GM21515 (cell line): Measurements from ENCODE around the gene MYO1F.
"Not testable (repeated sequence)": the region's sequence is repeated elsewhere in the genome, so short reads cannot be mapped to it uniquely, and the experiment has no call there.

ENCODE experiments used
- ATAC-seq: cut with Tn5 transposase; IDR thresholded peaks from one replicate; pipeline ENCODE4 v1.9.1; 2021; ENCODE audit not compliant: unreplicated experiment

The MYO1F gene

GRCh38 chr19:8567522-8568172 lies 9.6 kb downstream of the MYO1F start:
- ATAC-seq = no peak

- no peak for ATAC-seq
These were observed 10.4 kb downstream of the MYO1F start for GRCh38 chr19:8566855-8567254.

- not testable (repeated sequence) for ATAC-seq
These were observed 12.4 kb downstream of the MYO1F start for GRCh38 chr19:8564866-8565265.

- no peak for ATAC-seq
These were observed 16.0 kb downstream of the MYO1F start for GRCh38 chr19:8561075-8561764.

- no peak for ATAC-seq
These were observed 18.9 kb downstream of the MYO1F start for GRCh38 chr19:8558325-8558724.

GRCh38 chr19:8557642-8558238 lies 19.5 kb downstream of the MYO1F start:
- no peak for ATAC-seq

GRCh38 chr19:8553729-8554128 lies 23.5 kb downstream of the MYO1F start:
- ATAC-seq = not testable (repeated sequence)

- no peak for ATAC-seq
These were observed 24.4 kb downstream of the MYO1F start for GRCh38 chr19:8552810-8553209.

GRCh38 chr19:8550070-8550469 lies 27.2 kb downstream of the MYO1F start:
- ATAC-seq = no peak

- ATAC-seq = no peak
These were observed 31.5 kb downstream of the MYO1F start for GRCh38 chr19:8545743-8546142.

GRCh38 chr19:8544168-8544567 lies 33.1 kb downstream of the MYO1F start:
- no peak for ATAC-seq

- no peak for ATAC-seq
These were observed 37.6 kb downstream of the MYO1F start for GRCh38 chr19:8539621-8540149.

- no peak for ATAC-seq
These were observed 40.1 kb downstream of the MYO1F start for GRCh38 chr19:8537099-8537498.

- no peak for ATAC-seq
These were observed 41.0 kb downstream of the MYO1F start for GRCh38 chr19:8536282-8536681.

GRCh38 chr19:8532225-8532624 lies 45.0 kb downstream of the MYO1F start:
- no peak for ATAC-seq

GRCh38 chr19:8531470-8531869 lies 45.8 kb downstream of the MYO1F start:
- ATAC-seq = no peak

- no peak for ATAC-seq
These were observed 47.1 kb downstream of the MYO1F start for GRCh38 chr19:8530061-8530679.

- ATAC-seq = no peak
These were observed 47.8 kb downstream of the MYO1F start for GRCh38 chr19:8529369-8530006.

- ATAC-seq = no peak
These were observed 48.7 kb downstream of the MYO1F start for GRCh38 chr19:8528500-8528899.

GRCh38 chr19:8526345-8527091 lies 50.7 kb downstream of the MYO1F start:
- ATAC-seq = no peak

- ATAC-seq = no peak
These were observed 51.9 kb downstream of the MYO1F start for GRCh38 chr19:8525401-8525684.
